Effector memory CD4-positive, alpha-beta T cell (primary cell): ENCODE data around the gene SGPP2.

Experiments used
- DNase-seq, 3 donors: peaks; one replicate each; pipeline ENCODE4 v3.0.0-alpha.2; 2020
- H3K27ac ChIP-seq: 2 replicates; pipeline ENCODE4 v1.7.0; 2013; ENCODE audit warnings: mild to moderate bottlenecking, low read length, moderate library complexity; ENCODE audit not compliant: insufficient read depth, poor library complexity, severe bottlenecking
- H3K27me3 ChIP-seq: replicated peaks from 2 replicates; pipeline ENCODE4 v1.7.0; 2013; ENCODE audit warnings: mild to moderate bottlenecking, low read length; ENCODE audit not compliant: insufficient read depth, control insufficient read depth, poor library complexity, severe bottlenecking
- H3K36me3 ChIP-seq: 2 replicates; pipeline ENCODE4 v1.7.0; 2013; ENCODE audit warnings: mild to moderate bottlenecking, low read length, moderate library complexity; ENCODE audit not compliant: control insufficient read depth, insufficient read depth
- H3K4me1 ChIP-seq: 2 replicates; pipeline ENCODE4 v1.7.0; 2013; ENCODE audit warnings: low read length, mild to moderate bottlenecking; ENCODE audit not compliant: control insufficient read depth, insufficient read depth, poor library complexity, severe bottlenecking
- H3K4me3 ChIP-seq: 2 replicates; pipeline ENCODE4 v1.7.0; 2013; ENCODE audit warnings: low read length, low read depth, mild to moderate bottlenecking; ENCODE audit not compliant: insufficient read depth, poor library complexity, severe bottlenecking
- H3K9me3 ChIP-seq: 2 replicates; pipeline ENCODE4 v1.7.0; 2013; ENCODE audit warnings: mild to moderate bottlenecking, low read length, moderate library complexity; ENCODE audit not compliant: control insufficient read depth

Gene SGPP2

GRCh38 chr2:222490131-222490530 lies 65.8 kb downstream of the SGPP2 start:
- no peak overlapping the region for H3K27ac ChIP-seq
- no peaks in the 10 kb centered on the region for H3K36me3 ChIP-seq
- no peak overlapping the region for H3K4me3 ChIP-seq
- no peaks in the 10 kb centered on the region for H3K27me3 ChIP-seq
- H3K4me1 ChIP-seq, result no peaks in the 10 kb centered on the region
- no peak for DNase-seq
- no peaks in the 10 kb centered on the region for H3K9me3 ChIP-seq

GRCh38 chr2:222492683-222493082 lies 68.3 kb downstream of the SGPP2 start:
- no peaks in the 10 kb centered on the region for H3K9me3 ChIP-seq
- H3K4me1 ChIP-seq, result no peaks in the 10 kb centered on the region
- no peak overlapping the region for H3K27ac ChIP-seq
- no peaks in the 10 kb centered on the region for H3K27me3 ChIP-seq
- no peak overlapping the region for H3K4me3 ChIP-seq
- H3K36me3 ChIP-seq, result no peaks in the 10 kb centered on the region
- DNase-seq, result no peak

GRCh38 chr2:222494104-222494739 lies 69.9 kb downstream of the SGPP2 start:
- no peaks in the 10 kb centered on the region for H3K36me3 ChIP-seq
- no peak for DNase-seq
- H3K4me1 ChIP-seq, result no peaks in the 10 kb centered on the region
- H3K9me3 ChIP-seq, result no peaks in the 10 kb centered on the region
- no peak overlapping the region for H3K4me3 ChIP-seq
- no peaks in the 10 kb centered on the region for H3K27me3 ChIP-seq
- H3K27ac ChIP-seq, result no peak overlapping the region

- Histone ChIP-seq H3K9me3 (no peaks in the 10 kb centered on the region), H3K27ac (no peak overlapping the region), H3K4me1 (no peaks in the 10 kb centered on the region), H3K27me3 (no peaks in the 10 kb centered on the region), H3K36me3 (no peaks in the 10 kb centered on the region), H3K4me3 (no peak overlapping the region)
- no peak for DNase-seq
Measured at GRCh38 chr2:222495388-222495787, 71.0 kb downstream of the SGPP2 start.

GRCh38 chr2:222499226-222499625 lies 74.9 kb downstream of the SGPP2 start:
- H3K4me3 ChIP-seq, result no peak overlapping the region
- no peak for DNase-seq
- no peaks in the 10 kb centered on the region for H3K4me1 ChIP-seq
- H3K27ac ChIP-seq, result no peak overlapping the region
- H3K27me3 ChIP-seq, result no peaks in the 10 kb centered on the region
- H3K9me3 ChIP-seq, result no peaks in the 10 kb centered on the region
- no peaks in the 10 kb centered on the region for H3K36me3 ChIP-seq

- Histone ChIP-seq H3K27me3 (no peaks in the 10 kb centered on the region), H3K4me1 (no peaks in the 10 kb centered on the region), H3K36me3 (no peaks in the 10 kb centered on the region), H3K27ac (no peak overlapping the region), H3K9me3 (no peaks in the 10 kb centered on the region), H3K4me3 (no peak overlapping the region)
- no peak for DNase-seq
Measured at GRCh38 chr2:222504191-222504590, 79.8 kb downstream of the SGPP2 start.

GRCh38 chr2:222504719-222505118 lies 80.4 kb downstream of the SGPP2 start:
- H3K36me3 ChIP-seq, result no peaks in the 10 kb centered on the region
- H3K27me3 ChIP-seq, result no peaks in the 10 kb centered on the region
- no peaks in the 10 kb centered on the region for H3K9me3 ChIP-seq
- H3K27ac ChIP-seq, result no peak overlapping the region
- H3K4me1 ChIP-seq, result no peaks in the 10 kb centered on the region
- H3K4me3 ChIP-seq, result no peak overlapping the region
- no peak for DNase-seq

- Histone ChIP-seq H3K9me3 (no peaks in the 10 kb centered on the region), H3K4me1 (no peaks in the 10 kb centered on the region), H3K27ac (no peak overlapping the region), H3K4me3 (no peak overlapping the region), H3K27me3 (no peaks in the 10 kb centered on the region), H3K36me3 (no peaks in the 10 kb centered on the region)
- no peak for DNase-seq
Measured at GRCh38 chr2:222506230-222506935, 82.0 kb downstream of the SGPP2 start.

GRCh38 chr2:222514901-222515300 lies 90.6 kb downstream of the SGPP2 start:
- Histone ChIP-seq H3K27me3 (no peaks in the 10 kb centered on the region), H3K4me1 (no peaks in the 10 kb centered on the region), H3K9me3 (no peaks in the 10 kb centered on the region), H3K4me3 (no peak overlapping the region), H3K27ac (no peak overlapping the region), H3K36me3 (no peaks in the 10 kb centered on the region)
- no peak for DNase-seq

GRCh38 chr2:222518570-222519381 lies 94.4 kb downstream of the SGPP2 start:
- Histone ChIP-seq H3K27me3 (no peaks in the 10 kb centered on the region), H3K36me3 (no peaks in the 10 kb centered on the region), H3K27ac (no peak overlapping the region), H3K4me3 (no peak overlapping the region), H3K4me1 (no peaks in the 10 kb centered on the region), H3K9me3 (no peaks in the 10 kb centered on the region)
- DNase-seq, result no peak
